PC-9 (cell line): ENCODE measurements around the gene SALL2. TPM values are rescaled to one million over a fixed set of nuclear protein-coding genes. Genes with fewer than 3 reads are reported as not detected.

ENCODE experiments used
- BruUV-seq: library from RNA; stranded (reverse); fragments of 400-500 nt; replicated peaks from 2 replicates; lab custom pipeline; 2021; lab: Mats Ljungman, UMichigan
- CTCF ChIA-PET: fragments of 300-600 bp; sonication (Branson Sonifier 250); formaldehyde crosslinking; loops from one replicate; lab custom pipeline; 2022; ENCODE audit warnings: antibody characterized with exemption; lab: Charles Lee
- POLR2A ChIA-PET: fragments of 300-600 bp; sonication (Branson Sonifier 250); formaldehyde crosslinking; loops from one replicate; lab custom pipeline; 2022; ENCODE audit warnings: antibody characterized with exemption; ENCODE audit not compliant: unreplicated experiment; lab: Charles Lee
- DNase-seq, 2 experiments: peaks; one replicate each; pipeline versions ENCODE4 v3.0.0 to v3.0.0-alpha.2; 2015 to 2022; ENCODE audit warnings: mixed read lengths in 1 of 2
- H2AFZ ChIP-seq: fragments of 200-600 bp; sonication (generic); 2 replicates; pipeline ENCODE4 v1.8.1; 2017; ENCODE audit warnings: antibody characterized with exemption
- H3F3A ChIP-seq: fragments of 200-600 bp; sonication (generic); 2 replicates; pipeline ENCODE4 v1.8.1; 2017; ENCODE audit warnings: antibody characterized with exemption, mild to moderate bottlenecking, low read depth; ENCODE audit not compliant: insufficient read depth
- H3K27ac ChIP-seq: fragments of 200-600 bp; sonication (generic); 2 replicates; pipeline ENCODE4 v1.6.1; 2016; ENCODE audit warnings: mixed run types
- H3K27me3 ChIP-seq: fragments of 200-600 bp; sonication (generic); 2 replicates; pipeline ENCODE4 v1.6.1; 2016; ENCODE audit warnings: low read depth, mixed run types; ENCODE audit not compliant: insufficient read depth
- H3K36me3 ChIP-seq: fragments of 200-600 bp; sonication (generic); 2 replicates; pipeline ENCODE4 v1.6.1; 2016; ENCODE audit warnings: low read depth, mixed run types
- H3K4me1 ChIP-seq: fragments of 200-600 bp; sonication (generic); replicated peaks from 2 replicates; pipeline ENCODE4 v1.6.1; 2016; ENCODE audit warnings: mixed run types; ENCODE audit not compliant: insufficient read depth
- H3K4me2 ChIP-seq: fragments of 200-600 bp; sonication (generic); 2 replicates; pipeline ENCODE4 v1.6.1; 2017; ENCODE audit warnings: mixed run types
- H3K4me3 ChIP-seq: fragments of 200-600 bp; sonication (generic); 2 replicates; pipeline ENCODE4 v1.6.1; 2016; ENCODE audit warnings: mixed run types
- H3K79me2 ChIP-seq: fragments of 200-600 bp; sonication (generic); 2 replicates; pipeline ENCODE4 v1.6.1; 2017; ENCODE audit warnings: low read depth, mixed run types
- H3K9me2 ChIP-seq: fragments of 200-600 bp; sonication (generic); 2 replicates; pipeline ENCODE4 v1.8.1; 2017; ENCODE audit warnings: mild to moderate bottlenecking; ENCODE audit not compliant: insufficient read depth
- H3K9me3 ChIP-seq: fragments of 200-600 bp; sonication (generic); 2 replicates; pipeline ENCODE4 v1.8.1; 2016; ENCODE audit warnings: low read depth; ENCODE audit not compliant: insufficient read depth
- H4K20me1 ChIP-seq: fragments of 200-600 bp; sonication (generic); 2 replicates; pipeline ENCODE4 v1.8.1; 2017; ENCODE audit not compliant: insufficient read depth
- EZH2 ChIP-seq: fragments of 200-600 bp; sonication (generic); IDR thresholded peaks from 2 replicates; pipeline ENCODE4 v1.8.0; 2017; ENCODE audit warnings: antibody characterized with exemption, low read depth
- intact Hi-C: fragments of 100-400 bp; cut with micrococcal nuclease; formaldehyde crosslinking; loops from one replicate; pipeline ENCODE4 v1.10.0; 2022; ENCODE audit not compliant: unreplicated experiment
- total RNA-seq: library from RNA; stranded (reverse); gene quantifications from 2 replicates; pipeline ENCODE4 v1.2.3, GENCODE V29; 2021
- TF ChIP-seq, protein P1 (sequence below): fragments of 200-600 bp; sonication (generic); conservative IDR thresholded peaks from 2 replicates; pipeline ENCODE4 v1.6.1; 2017; ENCODE audit warnings: mixed run types, antibody characterized with exemption, mild to moderate bottlenecking, moderate library complexity

Gene SALL2
- total RNA-seq, 1 experiment from 2014 or later, result 10.9 TPM

DNA sequence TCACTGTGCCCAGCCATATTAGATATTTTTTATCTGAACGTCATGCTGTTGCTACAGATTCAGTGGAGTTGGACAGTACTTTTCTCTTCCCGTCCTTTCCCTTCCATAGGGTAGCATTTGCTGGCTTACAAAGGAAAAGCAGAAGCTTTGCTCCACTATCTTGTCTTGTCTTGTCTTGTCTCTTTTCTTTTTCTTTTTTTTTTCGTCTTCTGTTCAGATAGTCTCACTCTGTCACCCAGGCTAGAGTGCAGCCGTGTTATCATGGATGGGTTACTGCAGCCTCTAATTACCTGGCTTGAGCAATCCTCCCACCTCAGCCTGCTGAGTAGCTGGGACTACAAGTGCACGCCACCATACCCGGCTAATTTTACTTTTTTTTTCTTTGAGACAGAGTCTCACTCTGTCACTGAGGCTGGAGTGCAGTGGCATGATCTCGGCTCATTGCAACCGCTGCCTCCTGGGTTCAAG, 32.6 kb upstream of the SALL2 start:
- no peaks in the 10 kb centered on the region for H3K9me3 ChIP-seq
- H3K4me3 ChIP-seq, result no peak overlapping the region
- no peaks in the 10 kb centered on the region for H3K79me2 ChIP-seq
- TF ChIP-seq, protein P1, sequence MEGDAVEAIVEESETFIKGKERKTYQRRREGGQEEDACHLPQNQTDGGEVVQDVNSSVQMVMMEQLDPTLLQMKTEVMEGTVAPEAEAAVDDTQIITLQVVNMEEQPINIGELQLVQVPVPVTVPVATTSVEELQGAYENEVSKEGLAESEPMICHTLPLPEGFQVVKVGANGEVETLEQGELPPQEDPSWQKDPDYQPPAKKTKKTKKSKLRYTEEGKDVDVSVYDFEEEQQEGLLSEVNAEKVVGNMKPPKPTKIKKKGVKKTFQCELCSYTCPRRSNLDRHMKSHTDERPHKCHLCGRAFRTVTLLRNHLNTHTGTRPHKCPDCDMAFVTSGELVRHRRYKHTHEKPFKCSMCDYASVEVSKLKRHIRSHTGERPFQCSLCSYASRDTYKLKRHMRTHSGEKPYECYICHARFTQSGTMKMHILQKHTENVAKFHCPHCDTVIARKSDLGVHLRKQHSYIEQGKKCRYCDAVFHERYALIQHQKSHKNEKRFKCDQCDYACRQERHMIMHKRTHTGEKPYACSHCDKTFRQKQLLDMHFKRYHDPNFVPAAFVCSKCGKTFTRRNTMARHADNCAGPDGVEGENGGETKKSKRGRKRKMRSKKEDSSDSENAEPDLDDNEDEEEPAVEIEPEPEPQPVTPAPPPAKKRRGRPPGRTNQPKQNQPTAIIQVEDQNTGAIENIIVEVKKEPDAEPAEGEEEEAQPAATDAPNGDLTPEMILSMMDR, result no peak
- no peak for TF ChIP-seq EZH2
- no peaks in the 10 kb centered on the region; the same call in 1 of the 2 replicates for H3F3A ChIP-seq
- no peak overlapping the region for H2AFZ ChIP-seq
- POLR2A ChIA-PET, result no interaction called here
- no peaks in the 10 kb centered on the region for H3K36me3 ChIP-seq
- intact Hi-C loops, result loop anchor here (5.0 kb wide), 1 partner anchor 491 kb away; no protein-coding TSS in a partner anchor
- no peaks in the 10 kb centered on the region; the same call in 1 of the 2 replicates for H3K4me1 ChIP-seq
- no peak overlapping the region for H3K27ac ChIP-seq
- no peak for DNase-seq
- CTCF ChIA-PET, result interaction anchor here (0.6 kb wide), 1 partner anchor 60 kb away, joined by 3 read pairs; no protein-coding TSS in a partner anchor
- no peaks in the 10 kb centered on the region for H4K20me1 ChIP-seq
- no peaks in the 10 kb centered on the region for H3K27me3 ChIP-seq
- H3K9me2 ChIP-seq, result no peaks in the 10 kb centered on the region
- no peak overlapping the region for H3K4me2 ChIP-seq
- BruUV-seq, result no TSS peak

DNA sequence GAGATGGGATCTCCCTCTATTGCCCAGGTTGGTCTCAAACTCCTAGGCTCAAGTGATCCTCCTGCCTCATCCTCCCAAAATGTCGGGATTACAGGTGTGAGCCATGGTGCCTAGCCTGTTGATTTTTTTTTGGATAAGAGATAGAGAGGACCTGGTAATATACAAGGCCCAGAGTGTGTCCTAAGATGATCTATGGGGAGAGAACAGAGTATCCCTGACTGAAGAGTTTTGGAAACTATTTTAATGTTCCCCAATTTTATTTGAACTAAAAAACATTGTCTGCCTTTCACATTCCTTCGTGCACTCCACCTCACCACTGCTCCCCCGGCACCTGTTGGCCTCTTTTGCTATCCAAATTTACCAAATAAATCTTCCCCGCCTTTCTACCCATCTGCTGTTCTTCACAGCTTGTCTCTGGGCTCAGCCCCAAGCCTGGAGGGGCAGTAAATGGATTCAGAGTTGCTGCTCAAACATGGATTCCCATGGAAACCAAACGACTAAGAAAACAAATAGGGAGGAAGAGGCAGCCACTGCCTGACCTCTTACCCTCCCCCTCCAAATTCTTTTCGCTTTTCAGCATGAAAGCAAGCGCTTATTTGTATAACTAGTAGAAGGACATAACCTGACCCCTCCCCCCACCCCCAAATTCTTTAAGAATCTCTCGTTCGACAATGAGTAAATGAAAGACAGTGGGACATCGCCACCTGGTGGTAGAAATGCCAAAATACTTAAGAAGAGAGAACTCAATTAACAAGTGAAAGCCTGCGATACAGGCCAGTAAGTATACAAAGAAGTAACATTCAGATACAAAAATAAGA, 31.1 kb upstream of the SALL2 start:
- intact Hi-C loops, result loop anchor here (1.0 to 5.0 kb wide), 3 partner anchors 59 to 490 kb away; partner anchors contain the start of gene CHD8
- CTCF ChIA-PET, result no interaction called here

More for the DNA sequence above, 31.1 kb upstream of the SALL2 start:
- Histone ChIP-seq H3K9me2 (no peaks in the 10 kb centered on the region), H2AFZ (peak overlapping the region; percentile 56), H3K4me1 (no peaks in the 10 kb centered on the region; the same call in 1 of the 2 replicates), H3K9me3 (no peaks in the 10 kb centered on the region), H3K27me3 (no peaks in the 10 kb centered on the region), H3K36me3 (no peaks in the 10 kb centered on the region), H3K79me2 (no peaks in the 10 kb centered on the region), H3K4me3 (peak overlapping the region; percentile 6; the same call in 1 of the 2 replicates), H3F3A (no peaks in the 10 kb centered on the region; the same call in 1 of the 2 replicates), H3K4me2 (peak overlapping the region; percentile 74), H3K27ac (no peak overlapping the region), H4K20me1 (no peaks in the 10 kb centered on the region)
- POLR2A ChIA-PET, result interaction anchor here (0.6 kb wide), 1 partner anchor 1361 kb away, joined by 3 read pairs; no protein-coding TSS in a partner anchor
- TF ChIP-seq, protein P1, result peak; percentile 79
- TF ChIP-seq EZH2, result no peak
- no TSS peak for BruUV-seq
- DNase-seq, result peak; percentile 57 to 77
